ENCODE measurements around the gene FBXO36. TPM values are rescaled to one million over a fixed set of nuclear protein-coding genes. Genes with fewer than 3 reads are reported as not detected.
"Not testable (repeated sequence)": the region's sequence is repeated elsewhere in the genome, so short reads cannot be mapped to it uniquely, and the experiment has no call there.

Gene FBXO36
- total RNA-seq, 2 experiments from 2014 or later: 1.1 to 1.8 TPM

GRCh38 chr2:229956491-229956890 is 34.2 kb downstream of the FBXO36 start:
- no peaks in the 10 kb centered on the region for H3K9me3 Mint-ChIP-seq

GRCh38 chr2:229963596-229963995 is 41.3 kb downstream of the FBXO36 start:
- POLR2A ChIA-PET, H3K36me3 Mint-ChIP-seq: not testable (repeated sequence)

More at GRCh38 chr2:229956491-229956890, 34.2 kb downstream of the FBXO36 start:
- Mint-ChIP-seq H3K27me3 (no peaks in the 10 kb centered on the region), H3K4me1 (no peaks in the 10 kb centered on the region), H3K4me3 (no peak overlapping the region), H3K27ac (no peak overlapping the region), H3K36me3 (no peaks in the 10 kb centered on the region)
- POLR2A ChIA-PET: no interaction called here
- no peak for ATAC-seq (ENCODE audit: low read depth)
- DNase-seq: no peak

GRCh38 chr2:229969921-229970320 is 47.6 kb downstream of the FBXO36 start:
- H3K9me3 Mint-ChIP-seq: no peaks in the 10 kb centered on the region

More at GRCh38 chr2:229963596-229963995, 41.3 kb downstream of the FBXO36 start:
- H3K4me1 Mint-ChIP-seq; DNase-seq; ATAC-seq (ENCODE audit: low read depth); H3K27ac Mint-ChIP-seq; H3K9me3 Mint-ChIP-seq; H3K4me3 Mint-ChIP-seq; H3K27me3 Mint-ChIP-seq: not testable (repeated sequence)

GRCh38 chr2:229970406-229970805 is 48.1 kb downstream of the FBXO36 start:
- no peaks in the 10 kb centered on the region for H3K4me1 Mint-ChIP-seq
- no peak overlapping the region for H3K27ac Mint-ChIP-seq
- H3K36me3 Mint-ChIP-seq: peaks cover 2% of the 10 kb centered on the region
- no peaks in the 10 kb centered on the region for H3K9me3 Mint-ChIP-seq
- no peak for DNase-seq
- no peaks in the 10 kb centered on the region for H3K27me3 Mint-ChIP-seq
- no peak overlapping the region for H3K4me3 Mint-ChIP-seq
- POLR2A ChIA-PET: no interaction called here
- no peak for ATAC-seq (ENCODE audit: low read depth)

More at GRCh38 chr2:229969921-229970320, 47.6 kb downstream of the FBXO36 start:
- H3K4me3 Mint-ChIP-seq: no peak overlapping the region
- H3K27ac Mint-ChIP-seq: no peak overlapping the region
- H3K4me1 Mint-ChIP-seq: no peaks in the 10 kb centered on the region
- DNase-seq: no peak
- POLR2A ChIA-PET: no interaction called here
- ATAC-seq (ENCODE audit: low read depth): no peak
- H3K36me3 Mint-ChIP-seq: peaks cover 2% of the 10 kb centered on the region
- no peaks in the 10 kb centered on the region for H3K27me3 Mint-ChIP-seq

GRCh38 chr2:229971298-229971790 is 49.0 kb downstream of the FBXO36 start:
- POLR2A ChIA-PET: no interaction called here
- Mint-ChIP-seq H3K4me3 (no peak overlapping the region), H3K27me3 (no peaks in the 10 kb centered on the region), H3K9me3 (no peaks in the 10 kb centered on the region), H3K4me1 (no peaks in the 10 kb centered on the region), H3K27ac (no peak overlapping the region), H3K36me3 (no peaks in the 10 kb centered on the region)
- DNase-seq: no peak
- ATAC-seq (ENCODE audit: low read depth): no peak

- H3K27ac Mint-ChIP-seq: no peak overlapping the region
- no peaks in the 10 kb centered on the region for H3K36me3 Mint-ChIP-seq
- no peaks in the 10 kb centered on the region for H3K27me3 Mint-ChIP-seq
- ATAC-seq (ENCODE audit: low read depth) (no peak), DNase-seq (no peak)
- no peaks in the 10 kb centered on the region for H3K4me1 Mint-ChIP-seq
- H3K9me3 Mint-ChIP-seq: no peaks in the 10 kb centered on the region
- POLR2A ChIA-PET: no interaction called here
- H3K4me3 Mint-ChIP-seq: no peak overlapping the region
Observed at GRCh38 chr2:229974266-229974665, 52.0 kb downstream of the FBXO36 start.

- H3K27ac Mint-ChIP-seq: no peak overlapping the region
- no peaks in the 10 kb centered on the region for H3K36me3 Mint-ChIP-seq
- no peaks in the 10 kb centered on the region for H3K9me3 Mint-ChIP-seq
- no peaks in the 10 kb centered on the region for H3K27me3 Mint-ChIP-seq
- POLR2A ChIA-PET: interaction anchor here (0.7 kb wide), 1 partner anchor 468 kb away, joined by 3 read pairs; no protein-coding TSS in a partner anchor
- DNase-seq (no peak), ATAC-seq (ENCODE audit: low read depth) (no peak)
- peaks cover 3% of the 10 kb centered on the region for H3K4me1 Mint-ChIP-seq
- no peak overlapping the region for H3K4me3 Mint-ChIP-seq
Observed at GRCh38 chr2:229980431-229981184, 58.3 kb downstream of the FBXO36 start.

- Mint-ChIP-seq H3K27ac (no peak overlapping the region), H3K27me3 (no peaks in the 10 kb centered on the region), H3K4me3 (no peak overlapping the region), H3K36me3 (no peaks in the 10 kb centered on the region), H3K9me3 (no peaks in the 10 kb centered on the region), H3K4me1 (no peaks in the 10 kb centered on the region)
- POLR2A ChIA-PET: no interaction called here
- no peak for ATAC-seq (ENCODE audit: low read depth)
- no peak for DNase-seq
Observed at GRCh38 chr2:229993236-229993635, 70.9 kb downstream of the FBXO36 start.

GRCh38 chr2:229996320-229996719 is 74.0 kb downstream of the FBXO36 start:
- POLR2A ChIA-PET: no interaction called here

GRCh38 chr2:229997565-229997964 is 75.3 kb downstream of the FBXO36 start:
- DNase-seq (no peak), ATAC-seq (ENCODE audit: low read depth) (no peak)
- H3K4me1 Mint-ChIP-seq: no peaks in the 10 kb centered on the region
- H3K36me3 Mint-ChIP-seq: no peaks in the 10 kb centered on the region
- no peak overlapping the region for H3K4me3 Mint-ChIP-seq
- H3K9me3 Mint-ChIP-seq: no peaks in the 10 kb centered on the region
- POLR2A ChIA-PET: no interaction called here
- no peaks in the 10 kb centered on the region for H3K27me3 Mint-ChIP-seq
- H3K27ac Mint-ChIP-seq: no peak overlapping the region

More at GRCh38 chr2:229996320-229996719, 74.0 kb downstream of the FBXO36 start:
- H3K36me3 Mint-ChIP-seq: no peaks in the 10 kb centered on the region
- H3K27me3 Mint-ChIP-seq: no peaks in the 10 kb centered on the region
- no peaks in the 10 kb centered on the region for H3K9me3 Mint-ChIP-seq
- H3K27ac Mint-ChIP-seq: no peak overlapping the region
- DNase-seq: no peak
- H3K4me3 Mint-ChIP-seq: no peak overlapping the region
- H3K4me1 Mint-ChIP-seq: no peaks in the 10 kb centered on the region
- ATAC-seq (ENCODE audit: low read depth): no peak

- Mint-ChIP-seq H3K9me3 (no peaks in the 10 kb centered on the region), H3K27ac (no peak overlapping the region), H3K27me3 (no peaks in the 10 kb centered on the region), H3K4me3 (no peak overlapping the region), H3K4me1 (peaks cover 1% of the 10 kb centered on the region), H3K36me3 (no peaks in the 10 kb centered on the region)
- DNase-seq (no peak), ATAC-seq (ENCODE audit: low read depth) (no peak)
- POLR2A ChIA-PET: no interaction called here
Observed at GRCh38 chr2:230000118-230000841, 78.0 kb downstream of the FBXO36 start.

GRCh38 chr2:230007931-230008707 is 85.8 kb downstream of the FBXO36 start:
- H3K4me1 Mint-ChIP-seq: peaks cover 9% of the 10 kb centered on the region
- H3K27me3 Mint-ChIP-seq: no peaks in the 10 kb centered on the region
- H3K27ac Mint-ChIP-seq: no peak overlapping the region
- peak overlapping the region; percentile 13 for H3K4me3 Mint-ChIP-seq
- no peaks in the 10 kb centered on the region for H3K9me3 Mint-ChIP-seq
- peak; percentile 87 for DNase-seq
- H3K36me3 Mint-ChIP-seq: no peaks in the 10 kb centered on the region
- peak; percentile 60 for ATAC-seq (ENCODE audit: low read depth)
- POLR2A ChIA-PET: interaction anchor here (0.7 kb wide), 1 partner anchor 22 kb away, joined by 3 read pairs; no protein-coding TSS in a partner anchor

- H3K4me3 Mint-ChIP-seq: no peak overlapping the region
- H3K4me1 Mint-ChIP-seq: peaks cover 9% of the 10 kb centered on the region
- H3K36me3 Mint-ChIP-seq: no peaks in the 10 kb centered on the region
- ATAC-seq (ENCODE audit: low read depth) (no peak), DNase-seq (no peak)
- no peaks in the 10 kb centered on the region for H3K9me3 Mint-ChIP-seq
- POLR2A ChIA-PET: interaction anchor here (0.7 kb wide), 1 partner anchor 21 kb away, joined by 3 read pairs; no protein-coding TSS in a partner anchor
- H3K27me3 Mint-ChIP-seq: no peaks in the 10 kb centered on the region
- no peak overlapping the region for H3K27ac Mint-ChIP-seq
Observed at GRCh38 chr2:230008708-230009066, 86.4 kb downstream of the FBXO36 start.

Measured in activated naive CD8-positive, alpha-beta T cell treated with anti-CD3 and anti-CD28 coated beads, Interleukin-2, amount 10 ng/mL, durations not matched to agents 7 days and 5 days (primary cell).